Panc1 (cell line): ENCODE data around the gene LETM1. TPM values are rescaled to one million over a fixed set of nuclear protein-coding genes. Genes with fewer than 3 reads are reported as not detected.

ENCODE experiments used
- ATAC-seq: fragments of 200-7000 bp; cut with Tn5 transposase; 2 replicates; pipeline ENCODE4 v1.9.1; 2020; ENCODE audit warnings: mild to moderate bottlenecking, moderate library complexity
- BruUV-seq: library from RNA; stranded (reverse); fragments of 400-500 nt; replicated peaks from 2 replicates; lab custom pipeline; 2021; lab: Mats Ljungman, UMichigan
- CTCF ChIA-PET: fragments of 300-600 bp; sonication (Branson Sonifier 250); formaldehyde crosslinking; loops from one replicate; lab custom pipeline; 2022; ENCODE audit warnings: antibody characterized with exemption; lab: Charles Lee
- POLR2A ChIA-PET: fragments of 300-600 bp; sonication (Branson Sonifier 250); formaldehyde crosslinking; loops from one replicate; lab custom pipeline; 2022; ENCODE audit warnings: antibody characterized with exemption; lab: Charles Lee
- DNase-seq: peaks from one replicate; pipeline ENCODE4 v3.0.0-alpha.2; 2010; ENCODE audit warnings: low read depth, low spot score
- H3K27ac ChIP-seq: 2 replicates; pipeline ENCODE4 v1.5.1; 2011; ENCODE audit warnings: mild to moderate bottlenecking, low read length, inconsistent platforms
- H3K27me3 ChIP-seq: fragments of 200-500 bp; sonication (Bioruptor generic); 2 replicates; pipeline ENCODE4 v1.6.0; 2014; ENCODE audit warnings: low read length, inconsistent platforms; ENCODE audit not compliant: control insufficient read depth, insufficient read depth
- H3K36me3 ChIP-seq: fragments of 200-500 bp; sonication (Bioruptor generic); 2 replicates; pipeline ENCODE4 v1.5.1; 2014; ENCODE audit warnings: inconsistent platforms, mild to moderate bottlenecking, low read length, moderate library complexity; ENCODE audit not compliant: control insufficient read depth, insufficient read depth
- H3K4me1 ChIP-seq: 2 replicates; pipeline ENCODE4 v1.5.1; 2011; ENCODE audit warnings: inconsistent platforms, mild to moderate bottlenecking, low read length, moderate library complexity; ENCODE audit not compliant: control insufficient read depth, insufficient read depth
- H3K4me3 ChIP-seq, 2 experiments: 2 replicates each; pipeline ENCODE4 v1.5.1; 2011 to 2012; ENCODE audit warnings: low read depth in 2 of 2, low read length in 2 of 2, mild to moderate bottlenecking in 2 of 2, inconsistent platforms in 1 of 2, moderate library complexity in 1 of 2
- H3K9me3 ChIP-seq: fragments of 200-500 bp; sonication (Bioruptor generic); 2 replicates; pipeline ENCODE4 v1.5.1; 2014; ENCODE audit warnings: low read depth, mild to moderate bottlenecking, inconsistent platforms, low read length, moderate library complexity; ENCODE audit not compliant: control insufficient read depth, insufficient read depth
- POLR2AphosphoS5 ChIP-seq: IDR thresholded peaks from 2 replicates; pipeline ENCODE4 v1.6.1; 2012; ENCODE audit warnings: mild to moderate bottlenecking, low read depth, low read length, moderate library complexity
- SIN3A ChIP-seq: IDR thresholded peaks from 2 replicates; pipeline ENCODE4 v1.6.1; 2012; ENCODE audit warnings: low read depth, mild to moderate bottlenecking, low read length, moderate library complexity, borderline replicate concordance; ENCODE audit not compliant: insufficient read depth
- TCF7L2 ChIP-seq: IDR thresholded peaks from 2 replicates; pipeline ENCODE4 v1.6.1; 2011; ENCODE audit warnings: mild to moderate bottlenecking, low read depth, low read length, inconsistent platforms
- in situ Hi-C: cut with HindIII; loops from 2 replicates; pipeline ENCODE4 v1.10.0; 2016; ENCODE audit warnings: low sequenced_read_pairs, low pct_unique_long_range_greater_than_20kb
- intact Hi-C: fragments of 100-400 bp; cut with micrococcal nuclease; formaldehyde crosslinking; loops from one replicate; pipeline ENCODE4 v1.10.0; 2022; ENCODE audit not compliant: unreplicated experiment
- total RNA-seq: library from RNA; stranded (reverse); gene quantifications from one replicate; pipeline ENCODE4 v1.2.1, GENCODE V29; 2021; ENCODE audit not compliant: unreplicated experiment
- TF ChIP-seq, protein P1 (sequence below), 2 experiments: IDR thresholded peaks; 2 replicates each; pipeline ENCODE4 v1.6.1; 2011 to 2012; ENCODE audit warnings: low read depth in 2 of 2, control low read depth in 1 of 2, low read length in 1 of 2, mild to moderate bottlenecking in 1 of 2, moderate library complexity in 1 of 2; ENCODE audit not compliant: insufficient read depth in 1 of 2
- TF ChIP-seq, protein P2 (sequence below): fragments of 450-650 bp; IDR thresholded peaks from 2 replicates; pipeline ENCODE4 v1.5.1; 2017; ENCODE audit warnings: mild to moderate bottlenecking

LETM1 gene
- total RNA-seq, 1 experiment from 2014 or later, result 67.6 TPM

DNA sequence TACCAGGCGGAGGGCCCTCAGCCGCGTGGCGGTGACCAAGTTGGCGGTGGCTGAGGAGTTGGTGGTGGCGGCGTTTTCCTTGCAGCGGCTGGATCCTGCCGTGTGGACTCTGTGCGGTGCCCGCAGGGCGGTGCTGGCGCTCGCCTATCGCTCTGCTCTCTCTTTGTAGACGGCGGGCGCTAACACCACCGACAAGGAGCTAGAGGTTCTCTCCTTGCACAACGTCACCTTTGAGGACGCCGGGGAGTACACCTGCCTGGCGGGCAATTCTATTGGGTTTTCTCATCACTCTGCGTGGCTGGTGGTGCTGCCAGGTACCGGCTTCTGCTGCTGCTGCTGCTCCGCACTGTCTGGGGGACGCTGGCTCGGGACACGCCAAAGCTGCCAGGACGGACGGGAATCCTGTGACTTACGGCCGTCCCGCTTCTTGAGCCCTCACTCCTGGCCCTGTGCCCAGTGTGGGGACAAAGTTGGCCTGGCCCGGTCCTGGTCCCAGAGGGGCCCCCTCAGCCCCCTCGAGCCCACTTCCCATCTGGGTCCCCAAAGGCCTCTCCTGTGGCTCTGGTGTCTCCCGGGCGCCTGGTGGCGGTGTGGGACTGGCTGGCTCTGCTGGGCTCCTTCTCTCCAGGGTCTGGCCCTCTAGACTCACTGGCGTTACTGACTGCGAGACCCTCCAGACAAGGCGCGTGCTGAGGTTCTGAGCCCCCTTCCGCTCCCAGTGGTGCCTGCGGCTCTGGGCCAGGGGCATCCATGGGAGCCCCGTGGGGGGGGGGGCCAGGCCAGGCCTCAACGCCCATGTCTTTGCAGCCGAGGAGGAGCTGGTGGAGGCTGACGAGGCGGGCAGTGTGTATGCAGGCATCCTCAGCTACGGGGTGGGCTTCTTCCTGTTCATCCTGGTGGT, 52.2 kb downstream of the LETM1 start:
- in situ Hi-C loops, result no loop called here
- no peak overlapping the region for H3K27ac ChIP-seq
- intact Hi-C loops, result no loop called here
- H3K36me3 ChIP-seq, result no peaks in the 10 kb centered on the region
- DNase-seq, result no peak
- H3K4me3 ChIP-seq, result no peak overlapping the region
- ChIA-PET CTCF (interaction anchor here (0.7 to 1.2 kb wide), 2 partner anchors 36 to 56 kb away, joined by 4 read pairs; no protein-coding TSS in a partner anchor), POLR2A (interaction anchor here (0.6 kb wide), 1 partner anchor 73 kb away, joined by 6 read pairs; no protein-coding TSS in a partner anchor)
- no TSS peak for BruUV-seq
- H3K9me3 ChIP-seq, result no peaks in the 10 kb centered on the region
- no peak for TF ChIP-seq POLR2AphosphoS5
- TF ChIP-seq, protein P1, sequence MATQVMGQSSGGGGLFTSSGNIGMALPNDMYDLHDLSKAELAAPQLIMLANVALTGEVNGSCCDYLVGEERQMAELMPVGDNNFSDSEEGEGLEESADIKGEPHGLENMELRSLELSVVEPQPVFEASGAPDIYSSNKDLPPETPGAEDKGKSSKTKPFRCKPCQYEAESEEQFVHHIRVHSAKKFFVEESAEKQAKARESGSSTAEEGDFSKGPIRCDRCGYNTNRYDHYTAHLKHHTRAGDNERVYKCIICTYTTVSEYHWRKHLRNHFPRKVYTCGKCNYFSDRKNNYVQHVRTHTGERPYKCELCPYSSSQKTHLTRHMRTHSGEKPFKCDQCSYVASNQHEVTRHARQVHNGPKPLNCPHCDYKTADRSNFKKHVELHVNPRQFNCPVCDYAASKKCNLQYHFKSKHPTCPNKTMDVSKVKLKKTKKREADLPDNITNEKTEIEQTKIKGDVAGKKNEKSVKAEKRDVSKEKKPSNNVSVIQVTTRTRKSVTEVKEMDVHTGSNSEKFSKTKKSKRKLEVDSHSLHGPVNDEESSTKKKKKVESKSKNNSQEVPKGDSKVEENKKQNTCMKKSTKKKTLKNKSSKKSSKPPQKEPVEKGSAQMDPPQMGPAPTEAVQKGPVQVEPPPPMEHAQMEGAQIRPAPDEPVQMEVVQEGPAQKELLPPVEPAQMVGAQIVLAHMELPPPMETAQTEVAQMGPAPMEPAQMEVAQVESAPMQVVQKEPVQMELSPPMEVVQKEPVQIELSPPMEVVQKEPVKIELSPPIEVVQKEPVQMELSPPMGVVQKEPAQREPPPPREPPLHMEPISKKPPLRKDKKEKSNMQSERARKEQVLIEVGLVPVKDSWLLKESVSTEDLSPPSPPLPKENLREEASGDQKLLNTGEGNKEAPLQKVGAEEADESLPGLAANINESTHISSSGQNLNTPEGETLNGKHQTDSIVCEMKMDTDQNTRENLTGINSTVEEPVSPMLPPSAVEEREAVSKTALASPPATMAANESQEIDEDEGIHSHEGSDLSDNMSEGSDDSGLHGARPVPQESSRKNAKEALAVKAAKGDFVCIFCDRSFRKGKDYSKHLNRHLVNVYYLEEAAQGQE (IDR thresholded peaks at IDR 0.05; ENCODE audit: insufficient read depth in 1 of 2, low read depth in 2 of 2, low read length in 1 of 2), result no peak
- no peak for TF ChIP-seq SIN3A
- no peak for TF ChIP-seq TCF7L2
- TF ChIP-seq, protein P2, sequence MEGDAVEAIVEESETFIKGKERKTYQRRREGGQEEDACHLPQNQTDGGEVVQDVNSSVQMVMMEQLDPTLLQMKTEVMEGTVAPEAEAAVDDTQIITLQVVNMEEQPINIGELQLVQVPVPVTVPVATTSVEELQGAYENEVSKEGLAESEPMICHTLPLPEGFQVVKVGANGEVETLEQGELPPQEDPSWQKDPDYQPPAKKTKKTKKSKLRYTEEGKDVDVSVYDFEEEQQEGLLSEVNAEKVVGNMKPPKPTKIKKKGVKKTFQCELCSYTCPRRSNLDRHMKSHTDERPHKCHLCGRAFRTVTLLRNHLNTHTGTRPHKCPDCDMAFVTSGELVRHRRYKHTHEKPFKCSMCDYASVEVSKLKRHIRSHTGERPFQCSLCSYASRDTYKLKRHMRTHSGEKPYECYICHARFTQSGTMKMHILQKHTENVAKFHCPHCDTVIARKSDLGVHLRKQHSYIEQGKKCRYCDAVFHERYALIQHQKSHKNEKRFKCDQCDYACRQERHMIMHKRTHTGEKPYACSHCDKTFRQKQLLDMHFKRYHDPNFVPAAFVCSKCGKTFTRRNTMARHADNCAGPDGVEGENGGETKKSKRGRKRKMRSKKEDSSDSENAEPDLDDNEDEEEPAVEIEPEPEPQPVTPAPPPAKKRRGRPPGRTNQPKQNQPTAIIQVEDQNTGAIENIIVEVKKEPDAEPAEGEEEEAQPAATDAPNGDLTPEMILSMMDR, result no peak
- H3K27me3 ChIP-seq, result no peaks in the 10 kb centered on the region
- ATAC-seq, result no peak
- no peaks in the 10 kb centered on the region for H3K4me1 ChIP-seq

DNA sequence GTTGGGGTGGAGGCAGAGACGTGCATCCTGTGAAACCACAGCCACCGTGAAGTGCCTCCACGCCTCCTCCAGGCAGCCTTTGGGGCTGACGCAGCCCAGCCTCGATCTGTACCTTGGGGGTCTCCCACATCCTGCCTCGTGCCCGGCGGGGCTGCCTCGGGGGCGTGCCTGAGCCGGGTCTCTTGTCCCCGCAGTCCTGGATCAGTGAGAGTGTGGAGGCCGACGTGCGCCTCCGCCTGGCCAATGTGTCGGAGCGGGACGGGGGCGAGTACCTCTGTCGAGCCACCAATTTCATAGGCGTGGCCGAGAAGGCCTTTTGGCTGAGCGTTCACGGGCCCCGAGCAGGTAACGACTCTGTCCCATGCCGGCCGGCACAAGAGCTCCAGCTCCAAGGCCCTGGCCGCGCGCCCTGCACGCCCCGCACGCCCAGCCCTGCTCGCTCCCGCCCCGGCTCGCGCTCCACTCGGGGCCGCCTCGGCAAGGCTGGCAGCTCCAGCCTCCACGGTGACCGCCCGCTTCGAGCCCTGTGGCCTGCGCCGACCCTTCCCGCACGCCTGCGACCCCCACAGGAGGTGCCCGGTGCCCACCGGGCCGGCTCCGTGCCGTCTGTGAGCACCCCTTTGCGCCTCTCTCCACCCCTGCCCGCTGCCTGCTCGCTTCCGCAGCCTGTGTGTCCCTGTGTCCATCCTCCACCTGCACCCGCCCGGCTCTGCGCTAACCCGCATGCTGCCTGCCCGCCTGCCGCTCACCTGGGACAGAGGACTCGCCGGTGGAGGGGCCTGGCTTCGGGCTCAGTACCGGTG, 53.0 kb downstream of the LETM1 start:
- no peaks in the 10 kb centered on the region for H3K36me3 ChIP-seq
- no peak overlapping the region for H3K27ac ChIP-seq
- intact Hi-C loops, result no loop called here
- H3K9me3 ChIP-seq, result no peaks in the 10 kb centered on the region
- ATAC-seq (no peak), DNase-seq (no peak)
- in situ Hi-C loops, result no loop called here
- H3K4me3 ChIP-seq, result no peak overlapping the region
- ChIA-PET POLR2A (no interaction called here), CTCF (no interaction called here)
- H3K27me3 ChIP-seq, result no peaks in the 10 kb centered on the region
- no peaks in the 10 kb centered on the region for H3K4me1 ChIP-seq
- TF ChIP-seq SIN3A (no peak), TCF7L2 (no peak), POLR2AphosphoS5 (no peak)
- TF ChIP-seq, protein P2, result no peak
- TF ChIP-seq, protein P1 (IDR thresholded peaks at IDR 0.05; ENCODE audit: insufficient read depth in 1 of 2, low read depth in 2 of 2, low read length in 1 of 2), result no peak
- no TSS peak for BruUV-seq
